Stimulated activated CD4-positive, alpha-beta T cell treated with anti-CD3 and anti-CD28 coated beads, Interleukin-15, amount 100 ng/mL, for 1 hour (primary cell): ENCODE data around the gene STPG1.

ENCODE experiments used
- DNase-seq, 2 donors: peaks; one replicate each; pipeline ENCODE4 v3.0.0-alpha.2; 2020; ENCODE audit warnings: low read depth in 1 of 2, low spot score in 1 of 2

Gene STPG1

GRCh38 chr1:24318615-24319311, 94.8 kb downstream of the STPG1 start:
- DNase-seq: no peak

- no peak for DNase-seq
Measured at GRCh38 chr1:24317956-24318614, 95.5 kb downstream of the STPG1 start.

GRCh38 chr1:24317081-24317480, 96.5 kb downstream of the STPG1 start:
- no peak for DNase-seq

GRCh38 chr1:24316645-24317044, 96.9 kb downstream of the STPG1 start:
- DNase-seq: no peak

DNA sequence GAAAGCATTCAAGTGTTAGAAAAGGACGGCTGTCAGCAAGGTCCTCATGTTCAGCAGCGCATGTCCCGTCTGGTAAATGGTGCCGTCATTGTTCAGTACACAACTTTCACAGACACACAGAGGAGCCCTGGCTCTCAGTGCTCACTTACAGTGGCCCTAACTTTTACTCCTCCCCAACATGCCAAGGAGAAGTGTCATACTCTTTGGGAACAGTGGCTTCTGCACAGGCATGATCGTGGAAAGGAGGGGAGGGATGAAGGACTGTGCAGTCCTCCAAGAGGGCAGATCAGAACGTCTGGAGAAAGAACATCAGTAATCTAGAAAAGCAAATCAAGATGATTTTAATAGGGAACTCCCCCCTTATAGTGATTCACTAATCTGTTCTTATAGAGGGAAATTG, 98.2 kb downstream of the STPG1 start:
- DNase-seq: no peak

GRCh38 chr1:24311741-24312140, 101.8 kb downstream of the STPG1 start:
- no peak for DNase-seq

- no peak for DNase-seq
Measured at GRCh38 chr1:24311234-24311633, 102.3 kb downstream of the STPG1 start.

GRCh38 chr1:24309762-24310485, 103.7 kb downstream of the STPG1 start:
- DNase-seq: no peak

GRCh38 chr1:24308365-24309015, 105.1 kb downstream of the STPG1 start:
- DNase-seq: no peak
